Gastrocnemius medialis (tissue), 4 donors: ENCODE measurements around the gene SLC17A1. TPM values are rescaled to one million over a fixed set of nuclear protein-coding genes. Genes with fewer than 3 reads are reported as not detected.

Experiments used
- ATAC-seq, 2 donors: fragments of 150-250 bp; one replicate each; pipeline ENCODE4 v1.9.1; 2016
- DNase-seq, 2 donors: peaks; one replicate each; pipeline ENCODE4 v3.0.0-alpha.2; 2019
- H3K27ac ChIP-seq, 4 donors: fragments of 200-600 bp; sonication (generic); 1 replicate in 1 of 4; 2 replicates in 3 of 4; pipeline ENCODE4 v1.5.1; 2016 to 2018; ENCODE audit warnings: mild to moderate bottlenecking in 2 of 4, moderate library complexity in 1 of 4
- H3K27me3 ChIP-seq, 3 donors: fragments of 200-600 bp; sonication (generic) in 2 of 3; 1 replicate in 1 of 3; 2 replicates in 2 of 3; pipeline versions ENCODE4 v1.5.1 to v1.6.0; 2016 to 2019; ENCODE audit warnings: mild to moderate bottlenecking in 1 of 3, moderate library complexity in 1 of 3
- H3K36me3 ChIP-seq, 2 donors: fragments of 200-600 bp; sonication (generic) in 1 of 2; one replicate each; pipeline ENCODE4 v1.5.1; 2017 to 2018
- H3K4me1 ChIP-seq, 2 donors: fragments of 200-600 bp; sonication (generic) in 1 of 2; one replicate each; pipeline ENCODE4 v1.5.1; 2016 to 2017; ENCODE audit warnings: mild to moderate bottlenecking in 2 of 2
- H3K4me3 ChIP-seq, 4 donors: fragments of 200-600 bp; sonication (generic) in 3 of 4; 1 replicate in 1 of 4; 2 replicates in 3 of 4; pipeline ENCODE4 v1.5.1; 2016 to 2019; ENCODE audit warnings: mild to moderate bottlenecking in 2 of 4
- H3K9me3 ChIP-seq, 3 donors: fragments of 200-600 bp; sonication (generic) in 2 of 3; 1 replicate in 1 of 3; 2 replicates in 2 of 3; pipeline ENCODE4 v1.5.1; 2016 to 2019
- POLR2A ChIP-seq, 2 donors: fragments of 450-650 bp; IDR thresholded peaks; one replicate each; pipeline ENCODE4 v1.6.1; 2017; ENCODE audit warnings: antibody characterized with exemption in 2 of 2, mild to moderate bottlenecking in 2 of 2, moderate library complexity in 2 of 2
- in situ Hi-C, 4 donors: fragments of 200-750 bp; cut with MboI; loops; one replicate each; pipeline versions ENCODE4 v1.15.0 to v1.8.0; 2017; ENCODE audit warnings: low sequenced_read_pairs in 4 of 4
- intact Hi-C: fragments of 100-400 bp; cut with DNase I; formaldehyde crosslinking; loops from one replicate; pipeline ENCODE4 v1.15.1; 2023; ENCODE audit warnings: low total_unique reads
- total RNA-seq, 4 donors: library from RNA; depleted of rRNA; stranded (reverse); fragments of >200 nt; gene quantifications; one replicate each; pipeline versions ENCODE4 v1.1.0 to v1.2.3, GENCODE V29; 2016
- TF ChIP-seq, protein P1 (sequence below), 5 experiments: fragments of 450-650 bp in 3 of 5; fragments of 200-600 bp in 2 of 5; sonication (generic) in 2 of 5; IDR thresholded peaks in 4 of 5; conservative IDR thresholded peaks in 1 of 5; 1 replicate in 4 of 5; 2 replicates in 1 of 5; pipeline ENCODE4 v1.5.1; 2016 to 2019; ENCODE audit warnings: antibody characterized with exemption in 5 of 5, mild to moderate bottlenecking in 3 of 5, moderate library complexity in 3 of 5

SLC17A1 gene
- total RNA-seq = not detected

DNA sequence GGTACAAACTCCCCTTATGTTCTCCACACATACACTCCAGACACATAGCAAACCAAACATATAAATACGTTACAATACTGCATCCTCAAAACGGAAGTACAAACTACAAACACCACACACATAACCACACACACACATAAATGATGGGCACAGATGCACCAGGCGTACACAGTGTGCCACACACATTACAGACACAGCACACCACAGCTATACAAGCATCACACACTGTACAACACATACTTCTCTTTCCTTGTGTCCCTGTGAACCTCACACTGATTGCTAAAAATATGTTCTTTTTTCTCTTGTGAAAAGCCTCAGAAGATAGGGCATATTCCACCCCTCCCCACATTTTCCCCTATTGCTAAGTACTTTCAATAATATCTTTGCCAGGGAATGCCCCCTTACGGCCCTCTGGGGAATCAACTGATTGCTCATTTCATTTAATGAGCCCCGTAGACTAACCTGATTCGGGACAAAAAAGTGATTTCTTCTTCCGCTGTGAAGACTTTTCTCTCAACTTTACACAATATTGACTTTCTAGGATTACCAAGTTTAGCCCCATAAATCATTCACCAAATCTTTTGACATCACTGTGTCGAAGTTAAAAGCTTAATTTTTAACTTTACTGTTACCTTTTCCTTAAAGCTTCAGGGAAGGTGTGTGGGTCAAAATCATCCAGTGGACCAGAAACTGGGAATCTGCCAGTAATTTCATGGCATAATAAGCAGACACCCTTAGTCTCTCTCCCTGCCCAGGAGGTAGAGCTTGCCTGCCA lies at the start of gene SLC17A1:
Gene SLC17A1, minus strand, starts transcription at position 521 of the 775 bp plus-strand sequence. CDS start 1,495 bp downstream, outside the sequence.
- intact Hi-C loops = no loop called here
- in situ Hi-C loops = no loop called here
- no peak within 1 kb of the TSS for H3K27ac ChIP-seq
- no peaks in the 10 kb centered on the region for H3K36me3 ChIP-seq
- no peaks in the 10 kb centered on the region for H3K9me3 ChIP-seq
- ATAC-seq (no peak), DNase-seq (no peak)
- H3K27me3 ChIP-seq = no peaks in the 10 kb centered on the region
- TF ChIP-seq, protein P1, sequence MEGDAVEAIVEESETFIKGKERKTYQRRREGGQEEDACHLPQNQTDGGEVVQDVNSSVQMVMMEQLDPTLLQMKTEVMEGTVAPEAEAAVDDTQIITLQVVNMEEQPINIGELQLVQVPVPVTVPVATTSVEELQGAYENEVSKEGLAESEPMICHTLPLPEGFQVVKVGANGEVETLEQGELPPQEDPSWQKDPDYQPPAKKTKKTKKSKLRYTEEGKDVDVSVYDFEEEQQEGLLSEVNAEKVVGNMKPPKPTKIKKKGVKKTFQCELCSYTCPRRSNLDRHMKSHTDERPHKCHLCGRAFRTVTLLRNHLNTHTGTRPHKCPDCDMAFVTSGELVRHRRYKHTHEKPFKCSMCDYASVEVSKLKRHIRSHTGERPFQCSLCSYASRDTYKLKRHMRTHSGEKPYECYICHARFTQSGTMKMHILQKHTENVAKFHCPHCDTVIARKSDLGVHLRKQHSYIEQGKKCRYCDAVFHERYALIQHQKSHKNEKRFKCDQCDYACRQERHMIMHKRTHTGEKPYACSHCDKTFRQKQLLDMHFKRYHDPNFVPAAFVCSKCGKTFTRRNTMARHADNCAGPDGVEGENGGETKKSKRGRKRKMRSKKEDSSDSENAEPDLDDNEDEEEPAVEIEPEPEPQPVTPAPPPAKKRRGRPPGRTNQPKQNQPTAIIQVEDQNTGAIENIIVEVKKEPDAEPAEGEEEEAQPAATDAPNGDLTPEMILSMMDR (IDR thresholded peaks at IDR 0.05 in 4 of 5, conservative IDR thresholded peaks at IDR 0.05 in 1 of 5) = no peak
- TF ChIP-seq POLR2A (IDR thresholded peaks at IDR 0.05) = no peak
- no peak within 1 kb of the TSS for H3K4me3 ChIP-seq
- no peaks in the 10 kb centered on the region for H3K4me1 ChIP-seq

GRCh38 chr6:25880601-25881000 lies 48.7 kb upstream of the SLC17A1 start:
- no peak for ATAC-seq
- no peaks in the 10 kb centered on the region for H3K4me1 ChIP-seq
- no peaks in the 10 kb centered on the region for H3K36me3 ChIP-seq
- in situ Hi-C loops = no loop called here
- no peak overlapping the region for H3K27ac ChIP-seq
- no peak for DNase-seq
- no peak overlapping the region for H3K4me3 ChIP-seq
- intact Hi-C loops = no loop called here
- H3K9me3 ChIP-seq = no peaks in the 10 kb centered on the region
- no peaks in the 10 kb centered on the region for H3K27me3 ChIP-seq
- TF ChIP-seq, protein P1 (IDR thresholded peaks at IDR 0.05 in 4 of 5, conservative IDR thresholded peaks at IDR 0.05 in 1 of 5) = no peak
- no peak for TF ChIP-seq POLR2A (IDR thresholded peaks at IDR 0.05)

- DNase-seq (no peak), ATAC-seq (no peak)
- no peaks in the 10 kb centered on the region for H3K4me1 ChIP-seq
- intact Hi-C loops = no loop called here
- H3K9me3 ChIP-seq = no peaks in the 10 kb centered on the region
- H3K36me3 ChIP-seq = no peaks in the 10 kb centered on the region
- in situ Hi-C loops = no loop called here
- H3K27ac ChIP-seq = no peak overlapping the region
- H3K27me3 ChIP-seq = no peaks in the 10 kb centered on the region
- TF ChIP-seq POLR2A (IDR thresholded peaks at IDR 0.05) = no peak
- TF ChIP-seq, protein P1 (IDR thresholded peaks at IDR 0.05 in 4 of 5, conservative IDR thresholded peaks at IDR 0.05 in 1 of 5) = no peak
- no peak overlapping the region for H3K4me3 ChIP-seq
Observed at GRCh38 chr6:25878721-25879322, 47.0 kb upstream of the SLC17A1 start.

- in situ Hi-C loops = no loop called here
Observed at GRCh38 chr6:25875926-25876602, 44.2 kb upstream of the SLC17A1 start.

More at GRCh38 chr6:25875926-25876602, 44.2 kb upstream of the SLC17A1 start:
- TF ChIP-seq, protein P1 (IDR thresholded peaks at IDR 0.05 in 4 of 5, conservative IDR thresholded peaks at IDR 0.05 in 1 of 5) = no peak
- no peak for TF ChIP-seq POLR2A (IDR thresholded peaks at IDR 0.05)
- no peak overlapping the region for H3K27ac ChIP-seq
- no peaks in the 10 kb centered on the region for H3K36me3 ChIP-seq
- H3K9me3 ChIP-seq = no peaks in the 10 kb centered on the region
- intact Hi-C loops = no loop called here
- H3K4me3 ChIP-seq = no peak overlapping the region
- H3K27me3 ChIP-seq = no peaks in the 10 kb centered on the region
- DNase-seq = no peak
- no peaks in the 10 kb centered on the region for H3K4me1 ChIP-seq
- ATAC-seq = no peak
